GM18520 (cell line): Measurements from ENCODE around the gene OR12D3.
"Not testable (repeated sequence)": the region's sequence is repeated elsewhere in the genome, so short reads cannot be mapped to it uniquely, and the experiment has no call there.

ENCODE experiments used
- ATAC-seq: cut with Tn5 transposase; IDR thresholded peaks from one replicate; pipeline ENCODE4 v1.9.1; 2021; ENCODE audit not compliant: unreplicated experiment

The OR12D3 gene, protein sequence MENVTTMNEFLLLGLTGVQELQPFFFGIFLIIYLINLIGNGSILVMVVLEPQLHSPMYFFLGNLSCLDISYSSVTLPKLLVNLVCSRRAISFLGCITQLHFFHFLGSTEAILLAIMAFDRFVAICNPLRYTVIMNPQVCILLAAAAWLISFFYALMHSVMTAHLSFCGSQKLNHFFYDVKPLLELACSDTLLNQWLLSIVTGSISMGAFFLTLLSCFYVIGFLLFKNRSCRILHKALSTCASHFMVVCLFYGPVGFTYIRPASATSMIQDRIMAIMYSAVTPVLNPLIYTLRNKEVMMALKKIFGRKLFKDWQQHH

DNA sequence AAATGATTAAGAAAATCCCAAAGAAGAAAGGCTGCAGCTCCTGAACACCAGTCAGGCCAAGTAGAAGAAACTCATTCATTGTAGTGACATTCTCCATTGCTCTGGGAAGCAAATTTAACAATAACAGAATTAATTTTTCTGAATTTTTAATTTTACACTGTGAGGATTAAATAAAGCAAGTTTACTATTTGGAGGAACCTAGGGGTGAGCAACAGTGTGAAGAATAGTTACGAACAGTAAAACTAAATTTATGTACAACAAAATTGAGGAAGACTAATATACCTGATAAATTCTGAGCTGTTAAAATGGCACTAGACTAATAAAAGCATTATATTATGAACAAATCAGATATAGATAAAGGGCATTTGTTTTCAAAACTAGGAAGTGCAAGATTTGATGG lies at the start of gene OR12D3:
Gene OR12D3 (minus strand): TSS at position 101 of the 400 bp plus-strand sequence. CDS start 4 bp downstream, at position 97.
- ATAC-seq: no peak

DNA sequence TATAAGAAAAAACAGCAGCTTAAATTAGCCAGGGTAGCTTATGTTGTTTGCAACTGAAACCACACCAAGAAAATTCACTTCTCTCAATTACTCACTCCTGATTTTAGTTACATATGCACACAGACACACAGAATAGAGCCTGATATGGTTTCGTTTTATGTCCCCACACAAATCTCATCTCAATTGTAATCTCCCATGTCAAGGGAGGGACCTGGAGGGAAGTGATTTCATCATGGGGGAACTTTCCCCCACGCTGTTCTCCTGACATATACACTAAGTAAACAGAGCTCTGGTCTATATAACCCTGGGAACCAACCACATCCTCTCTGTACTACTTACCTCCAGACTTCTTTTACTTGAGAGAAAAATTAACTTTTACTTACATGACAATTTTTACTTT lies 49.5 kb upstream of the OR12D3 start:
- no peak for ATAC-seq

DNA sequence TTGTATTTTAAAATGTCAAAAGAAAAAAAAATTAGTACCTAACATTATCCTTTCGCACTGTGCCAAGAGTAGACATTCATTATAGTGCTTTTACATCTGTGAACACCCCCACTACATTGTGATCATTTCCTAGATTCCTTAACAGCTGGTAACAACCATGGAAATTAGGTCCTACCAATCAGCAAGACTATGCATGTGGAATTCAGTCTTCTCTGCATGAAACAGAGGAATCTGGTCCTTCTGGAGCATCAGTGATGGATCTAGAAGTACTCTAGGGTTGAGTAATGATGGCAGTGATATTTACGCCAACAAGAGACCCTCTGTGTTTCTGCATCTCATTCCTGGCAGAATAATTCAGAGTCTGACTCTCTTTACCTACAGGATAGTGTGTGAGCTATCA lies 49.1 kb upstream of the OR12D3 start:
- ATAC-seq: no peak

DNA sequence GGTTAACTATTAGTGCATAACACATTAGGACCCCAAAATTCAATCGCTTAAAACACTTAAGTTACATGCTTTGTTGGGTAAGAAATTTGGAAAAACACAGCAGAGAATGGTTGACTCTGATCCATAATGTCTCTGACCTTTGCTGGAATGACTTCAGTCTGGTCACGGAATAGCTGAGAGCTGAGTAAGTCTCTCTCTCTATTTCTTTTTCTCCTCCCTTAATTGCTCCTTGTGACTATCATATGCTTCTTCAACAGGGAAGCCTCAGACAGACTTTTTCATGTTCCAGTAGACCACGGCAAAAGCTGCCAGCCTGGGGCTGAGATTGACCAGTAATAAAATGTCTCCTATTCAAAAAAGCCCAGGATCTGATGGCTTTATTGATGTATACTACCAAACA lies 44.4 kb upstream of the OR12D3 start:
- ATAC-seq: no peak

DNA sequence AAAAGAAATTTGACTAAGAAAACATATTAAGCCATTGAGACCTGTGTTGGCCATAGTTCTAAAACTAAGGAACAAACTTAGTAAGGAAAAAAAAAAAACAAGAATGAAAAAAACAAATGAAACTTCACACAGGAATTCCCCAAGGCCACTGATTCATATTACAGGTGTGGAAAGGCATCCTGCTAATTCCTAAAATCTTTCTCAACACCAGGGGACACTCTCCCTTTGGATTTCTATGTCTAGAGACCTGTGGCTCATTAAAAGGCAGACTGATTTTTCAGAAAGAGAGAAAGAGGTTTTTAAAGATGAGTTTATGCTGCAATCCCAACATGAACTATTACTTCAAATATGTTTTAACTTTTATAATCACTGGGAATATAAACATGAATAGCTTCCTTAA lies 39.5 kb upstream of the OR12D3 start, which contains the start of gene OR12D1:
Gene OR12D1 (plus strand): TSS at position 341 of the 400 bp plus-strand sequence.
- ATAC-seq: no peak

DNA sequence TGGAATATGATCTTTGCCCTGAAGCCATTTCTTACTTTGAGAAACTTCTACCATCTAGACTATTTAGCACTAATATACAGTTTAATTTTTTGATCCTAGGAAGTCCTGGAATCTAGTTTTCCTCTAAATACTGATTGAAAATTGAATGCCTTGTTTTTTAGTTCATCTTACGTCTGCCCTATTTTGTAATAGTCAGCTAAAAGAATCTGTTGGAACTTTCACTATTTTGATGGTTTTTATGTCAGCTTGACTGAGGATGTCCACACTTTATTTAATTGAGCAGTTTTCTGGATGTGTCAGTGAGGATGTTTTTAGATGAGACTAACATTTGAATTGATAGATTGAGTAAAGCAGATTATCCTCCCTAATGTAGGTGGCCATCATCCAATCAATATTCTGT lies 28.7 kb upstream of the OR12D3 start:
- no peak for ATAC-seq

DNA sequence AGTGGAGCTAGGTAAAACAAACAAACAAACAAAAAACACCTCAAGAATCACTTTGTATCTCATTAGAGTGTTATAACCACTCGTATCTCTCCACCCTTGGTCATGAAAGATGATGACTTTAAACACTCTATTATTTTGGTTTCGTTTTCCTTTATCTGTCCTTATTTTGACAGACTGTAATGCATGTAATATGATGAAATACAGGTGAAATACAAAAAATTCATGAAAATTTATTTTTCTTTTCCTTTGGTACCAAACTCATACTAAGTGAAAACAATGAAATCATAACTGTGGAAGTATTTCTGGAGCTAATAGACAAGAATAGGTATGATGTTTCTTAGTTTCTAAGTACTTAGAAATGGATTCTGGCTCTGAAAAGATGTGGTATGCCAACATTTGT lies 24.4 kb upstream of the OR12D3 start:
- no peak for ATAC-seq

DNA sequence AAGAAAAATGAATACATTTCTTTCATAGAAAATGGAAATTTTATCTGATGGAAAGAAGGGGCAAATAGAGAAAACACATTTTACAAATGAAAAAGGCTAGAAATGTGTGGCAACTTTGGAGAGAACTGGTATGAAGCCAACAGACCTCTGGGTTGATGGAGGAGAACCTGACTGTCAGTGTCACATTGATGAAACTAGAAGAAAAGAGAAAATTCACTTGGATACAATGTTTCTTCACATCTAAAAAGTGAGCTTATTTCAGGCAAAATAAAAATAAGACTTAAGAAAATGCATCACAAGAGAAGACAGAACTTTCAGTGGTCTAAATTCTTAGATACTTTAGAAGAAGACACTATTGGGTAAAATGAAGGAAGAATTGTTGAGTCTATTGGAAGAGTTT lies 20.2 kb upstream of the OR12D3 start, which contains the start of gene OR12D2:
Gene OR12D2 (plus strand): TSS at position 301 of the 400 bp plus-strand sequence. CDS start 1,069 bp downstream, outside the sequence.
- no peak for ATAC-seq

DNA sequence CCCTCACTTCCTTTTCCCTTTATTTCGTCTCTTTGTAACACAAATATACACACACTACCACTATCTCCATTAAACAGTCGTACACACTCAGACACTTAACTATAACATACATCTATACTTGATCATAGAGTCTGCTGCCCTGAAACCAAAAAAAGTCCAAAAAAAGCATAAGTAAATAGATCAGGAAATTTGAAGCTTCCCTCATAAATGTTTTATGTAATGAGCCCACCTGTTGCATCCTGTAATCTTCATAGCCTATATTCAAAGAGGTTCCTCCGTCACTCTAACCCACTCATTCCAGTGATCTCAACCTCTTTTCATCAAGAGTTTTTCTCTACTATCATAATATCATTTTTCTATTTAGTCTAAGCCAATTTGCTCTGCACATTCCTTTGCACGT lies 13.4 kb upstream of the OR12D3 start:
- ATAC-seq: no peak

DNA sequence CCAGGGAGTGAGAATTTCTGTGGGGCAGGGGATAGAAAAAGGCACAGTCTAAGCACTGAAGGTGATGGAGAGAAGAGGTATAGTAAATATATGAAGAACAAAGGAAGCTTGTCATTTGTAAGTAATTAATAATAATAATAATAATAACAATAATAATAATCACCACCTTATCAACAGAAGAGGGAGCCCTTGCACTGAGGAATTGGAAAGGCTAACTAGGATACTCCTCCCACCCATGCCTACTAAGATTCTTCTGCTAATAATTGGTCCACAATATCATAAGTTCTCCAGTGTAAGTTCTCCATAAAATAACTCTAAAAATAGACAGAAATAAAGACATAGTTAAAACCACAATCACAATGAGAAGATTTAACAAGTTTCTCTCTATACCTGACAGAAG lies 912 bp upstream of the OR12D3 start:
- ATAC-seq: no peak

DNA sequence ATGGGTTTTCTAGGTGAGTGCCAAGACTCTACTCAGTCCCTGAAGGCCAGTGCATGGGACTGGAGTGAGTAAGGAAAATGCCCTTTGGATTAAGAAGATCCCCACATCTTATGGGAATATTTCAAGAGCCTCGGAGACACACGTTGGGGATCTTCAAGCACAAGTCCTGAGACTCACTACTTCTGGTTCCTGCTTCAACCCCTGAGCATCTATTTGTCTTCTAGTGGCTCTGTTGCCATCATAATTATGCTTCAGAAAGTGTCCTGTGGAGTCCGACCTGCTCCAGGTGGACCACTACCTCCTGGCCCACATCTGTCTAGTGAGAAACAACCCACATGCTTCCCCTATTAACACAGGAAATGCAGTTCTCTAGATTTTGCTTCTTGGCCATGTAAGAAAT lies 6.3 kb downstream of the OR12D3 start, which contains the start of gene OR5V1:
Gene OR5V1 (minus strand): TSS at position 101 of the 400 bp plus-strand sequence. CDS start 12,670 bp downstream, outside the sequence.
- ATAC-seq: no peak

DNA sequence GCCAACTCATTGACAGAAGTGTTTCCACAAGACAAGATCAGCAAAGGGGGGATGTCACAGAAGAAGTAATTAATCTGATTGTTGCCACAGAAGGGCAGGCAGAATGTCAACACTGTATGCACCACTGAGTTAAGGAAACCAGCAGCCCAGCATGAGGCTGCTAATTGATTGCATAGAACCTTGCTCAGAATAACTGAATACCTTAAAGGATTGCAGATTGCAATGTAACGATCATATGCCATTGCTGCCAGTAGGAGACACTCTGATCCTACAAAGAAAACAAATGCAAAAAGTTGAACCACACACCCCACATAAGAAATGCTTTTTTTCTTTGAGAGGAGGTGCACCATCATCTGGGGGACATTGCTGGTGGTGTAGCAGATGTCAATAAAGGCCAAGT lies 19.5 kb downstream of the OR12D3 start:
- no peak for ATAC-seq

DNA sequence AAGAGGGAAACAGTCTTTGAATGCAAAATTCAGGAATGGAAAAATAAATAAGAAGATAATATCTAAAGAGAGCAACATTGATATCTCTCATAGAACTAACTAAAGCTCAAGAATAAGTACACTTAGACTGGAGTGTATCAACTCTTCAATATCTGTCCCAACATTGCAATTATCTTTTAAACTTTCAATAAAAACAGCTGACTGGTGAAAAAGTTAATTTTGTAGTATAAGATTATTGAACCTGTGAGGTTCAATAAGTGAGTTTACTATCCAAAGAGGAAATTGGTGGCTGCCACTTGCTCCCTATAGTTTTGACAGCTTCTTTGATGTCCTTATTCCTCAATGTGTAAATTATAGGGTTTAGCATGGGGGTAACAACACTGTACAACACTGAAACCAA lies 20.1 kb downstream of the OR12D3 start:
- no peak for ATAC-seq

DNA sequence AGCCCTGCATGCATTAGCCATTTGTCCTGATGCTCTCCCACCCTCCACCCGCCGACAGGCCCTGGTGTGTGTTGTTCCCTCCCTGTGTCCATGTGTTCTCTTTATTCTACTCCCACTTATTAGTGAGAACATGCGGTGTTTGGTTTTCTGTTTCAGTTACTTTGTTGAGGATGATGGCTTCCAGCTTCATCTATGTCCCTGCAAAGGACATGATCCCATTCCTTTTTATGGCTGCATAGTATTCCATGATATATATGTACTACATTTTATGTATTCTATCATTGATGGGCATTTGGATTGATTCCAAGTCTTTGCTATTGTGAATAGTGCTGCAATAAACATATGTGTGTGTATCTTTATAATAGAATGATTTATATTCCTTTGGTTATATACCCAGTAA lies 25.7 kb downstream of the OR12D3 start:
- not testable (repeated sequence) for ATAC-seq

DNA sequence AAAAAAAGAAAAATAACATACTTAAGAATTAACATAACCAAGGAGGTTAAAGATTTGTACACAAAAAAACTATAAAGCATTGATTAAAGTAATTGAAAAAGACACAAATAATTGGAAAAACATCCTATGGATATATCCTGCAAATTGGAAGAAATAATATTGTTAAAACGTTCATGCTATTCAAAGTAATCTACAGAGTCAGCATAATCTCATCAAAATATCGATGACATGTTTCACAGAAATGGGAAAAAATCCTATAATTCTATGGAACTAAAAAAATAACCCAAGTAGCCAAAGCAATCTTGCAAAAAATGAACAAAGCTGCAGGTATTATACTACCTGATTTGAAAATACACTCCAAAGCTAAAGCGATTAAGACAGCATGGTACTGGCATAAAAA lies 29.7 kb downstream of the OR12D3 start:
- no peak for ATAC-seq

DNA sequence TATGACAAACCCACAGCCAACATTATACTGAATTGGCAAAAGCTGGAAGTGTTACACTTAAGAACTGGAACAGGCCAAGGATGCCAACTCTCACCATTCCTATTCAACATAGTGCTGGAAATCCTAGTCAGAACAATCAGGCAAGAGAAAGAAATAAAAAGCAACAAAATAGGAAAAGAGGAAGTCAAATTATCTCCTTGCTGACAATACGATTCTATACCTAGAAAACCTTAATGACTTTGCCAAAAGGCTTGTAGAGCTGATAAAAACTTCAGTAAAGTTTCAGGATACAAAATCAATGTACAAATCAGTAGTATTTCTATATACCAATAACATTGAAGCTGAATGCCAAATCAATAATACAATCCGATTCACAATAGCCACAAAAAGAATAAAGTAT lies 38.8 kb downstream of the OR12D3 start:
- ATAC-seq: no peak

DNA sequence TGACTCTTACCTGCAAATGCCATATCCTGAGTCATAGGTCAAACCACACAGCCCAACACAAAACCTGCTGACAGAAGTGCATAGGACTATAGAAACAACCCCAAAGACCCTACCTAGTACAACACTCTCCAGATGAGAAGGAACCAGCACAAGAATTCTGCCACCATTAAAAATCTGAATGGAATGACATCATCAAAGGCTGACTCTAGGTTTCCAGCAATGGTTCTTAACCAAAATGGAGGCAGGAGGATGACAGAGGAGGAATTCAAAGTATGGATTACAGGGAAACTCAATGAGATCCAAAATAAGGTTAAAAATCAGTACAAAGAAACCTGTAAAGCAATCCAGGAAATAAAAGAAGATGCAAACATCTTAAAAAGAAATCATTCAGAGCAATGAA lies 42.4 kb downstream of the OR12D3 start:
- no peak for ATAC-seq

DNA sequence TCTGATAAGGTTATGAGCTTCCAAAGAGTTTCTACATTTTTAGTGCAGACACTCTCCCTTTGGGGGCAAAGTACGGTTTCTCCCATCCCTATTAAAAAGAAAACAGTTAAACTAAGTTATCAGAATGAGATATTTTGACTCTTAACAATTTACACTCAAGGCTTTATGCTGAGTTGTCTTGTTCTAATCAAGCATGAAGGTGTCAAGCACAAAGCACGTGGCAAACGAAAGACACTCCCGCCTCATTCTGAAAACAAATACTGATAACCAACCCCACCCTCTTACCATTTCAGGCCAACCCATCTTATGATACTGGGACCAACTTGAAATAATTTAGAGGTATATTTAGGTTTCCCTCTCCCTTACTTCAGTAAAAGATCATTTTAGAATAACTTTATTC lies 49.3 kb downstream of the OR12D3 start:
- ATAC-seq: no peak
